HepG2 (cell line): Measurements from ENCODE around the gene CELA2B. TPM values are rescaled to one million over a fixed set of nuclear protein-coding genes. Genes with fewer than 3 reads are reported as not detected.

Experiments
- GFI1 ChIP-seq: sonication (generic); formaldehyde crosslinking; IDR thresholded peaks from 2 replicates; pipeline ENCODE4 v1.5.0; 2020; ENCODE audit warnings: missing genetic modification reagents, mild to moderate bottlenecking, borderline replicate concordance
- HMGXB4 ChIP-seq, 2 experiments: sonication (generic) in 1 of 2; formaldehyde crosslinking in 1 of 2; IDR thresholded peaks; 2 replicates each; pipeline versions ENCODE4 v1.4.0 to v1.6.1; 2018 to 2020; ENCODE audit warnings: missing genetic modification reagents in 2 of 2, borderline replicate concordance in 1 of 2, low read depth in 1 of 2, mild to moderate bottlenecking in 1 of 2, missing biosample characterization in 1 of 2
- JARID2 ChIP-seq: sonication (generic); formaldehyde crosslinking; IDR thresholded peaks from 2 replicates; pipeline ENCODE4 v1.8.1; 2023; ENCODE audit warnings: missing genetic modification reagents, inconsistent platforms; ENCODE audit not compliant: insufficient replicate concordance
- LRRFIP1 ChIP-seq: sonication (generic); formaldehyde crosslinking; conservative IDR thresholded peaks from 2 replicates; pipeline ENCODE4 v1.4.0; 2020; ENCODE audit warnings: missing genetic modification reagents
- MAFG ChIP-seq: sonication (generic); formaldehyde crosslinking; IDR thresholded peaks from 2 replicates; pipeline ENCODE4 v1.5.1; 2020; ENCODE audit warnings: mild to moderate bottlenecking, missing genetic modification reagents
- NR2C2 ChIP-seq: sonication (generic); formaldehyde crosslinking; IDR thresholded peaks from 2 replicates; pipeline ENCODE4 v1.4.0; 2020; ENCODE audit warnings: missing genetic modification reagents, mild to moderate bottlenecking, moderate library complexity, borderline replicate concordance
- NR3C1 ChIP-seq: sonication (generic); formaldehyde crosslinking; IDR thresholded peaks from 2 replicates; pipeline ENCODE4 v1.4.0; 2020; ENCODE audit warnings: missing genetic modification reagents
- RXRA ChIP-seq: sonication (generic); formaldehyde crosslinking; IDR thresholded peaks from 2 replicates; pipeline ENCODE4 v1.5.1; 2020; ENCODE audit warnings: missing genetic modification reagents
- SAP130 ChIP-seq: IDR thresholded peaks from 2 replicates; pipeline ENCODE4 v1.6.1; 2016; ENCODE audit warnings: low read depth
- SMYD3 ChIP-seq: sonication (generic); formaldehyde crosslinking; IDR thresholded peaks from 2 replicates; pipeline ENCODE4 v1.8.1; 2023; ENCODE audit warnings: mild to moderate bottlenecking, missing genetic modification reagents
- TCF7L2 ChIP-seq: IDR thresholded peaks from 2 replicates; pipeline ENCODE4 v1.6.1; 2011; ENCODE audit warnings: mild to moderate bottlenecking, low read depth, low read length, moderate library complexity
- TEAD2 ChIP-seq: sonication (generic); formaldehyde crosslinking; IDR thresholded peaks from 2 replicates; pipeline ENCODE4 v1.9.0; 2021; ENCODE audit warnings: missing genetic modification reagents
- ZMAT3 ChIP-seq: sonication (generic); formaldehyde crosslinking; conservative IDR thresholded peaks from 2 replicates; pipeline ENCODE4 v1.7.0; 2021; ENCODE audit warnings: missing genetic modification reagents
- ZNF160 ChIP-seq: sonication (generic); formaldehyde crosslinking; IDR thresholded peaks from 2 replicates; pipeline ENCODE4 v1.8.0; 2022; ENCODE audit warnings: mild to moderate bottlenecking, inconsistent platforms, missing genetic modification reagents
- ZNF430 ChIP-seq: sonication (generic); formaldehyde crosslinking; IDR thresholded peaks from 2 replicates; pipeline ENCODE4 v1.9.0; 2021; ENCODE audit warnings: mild to moderate bottlenecking, missing genetic modification reagents
- ZNF530 ChIP-seq: sonication (generic); formaldehyde crosslinking; IDR thresholded peaks from 2 replicates; pipeline ENCODE4 v1.5.0; 2020; ENCODE audit warnings: low read depth, mild to moderate bottlenecking, missing genetic modification reagents
- ZNF597 ChIP-seq: sonication (generic); formaldehyde crosslinking; IDR thresholded peaks from 2 replicates; pipeline ENCODE4 v1.5.0; 2020; ENCODE audit warnings: missing genetic modification reagents
- polyA plus RNA-seq, 8 experiments: library from polyadenylated mRNA; depleted of rRNA in 3 of 8; stranded (reverse) in 7 of 8; unstranded in 1 of 8; fragments of >200 nt; fragmentation: Illumina TruSeq in 4 of 8; extraction: Trizol in 4 of 8; gene quantifications; 2 replicates each; pipeline versions ENCODE4 v1.2.1 to v1.2.3, GENCODE V29; 2011 to 2016; ENCODE audit warnings: low read depth in 4 of 8, missing spikeins in 1 of 8, mixed read lengths in 1 of 8; ENCODE audit not compliant: insufficient read depth in 1 of 8
- total RNA-seq, 5 experiments: library from RNA; depleted of rRNA; stranded (reverse); fragments of >200 nt; fragmentation: Illumina TruSeq; extraction: Trizol; gene quantifications; 2 replicates each; pipeline ENCODE4 v1.2.3, GENCODE V29; 2016; ENCODE audit warnings: low read depth in 1 of 5

The CELA2B gene
- total and polyA plus RNA-seq, 2 of the 13 experiments (the other 11 are each of a cell fraction or from before 2014, with no cell fraction given) = not detected

- TF ChIP-seq NR3C1 (CRISPR knock-in tag) (no peak), SMYD3 (CRISPR knock-in tag) (no peak), ZNF430 (no peak), MAFG (no peak), LRRFIP1 (no peak), GFI1 (CRISPR knock-in tag) (no peak), TEAD2 (CRISPR knock-in tag) (no peak), TCF7L2 (no peak), SAP130 (CRISPR knock-in tag) (peak; percentile 70), NR2C2 (CRISPR knock-in tag) (peak; percentile 95), ZMAT3 (CRISPR knock-in tag) (no peak), ZNF530 (CRISPR knock-in tag) (no peak), ZNF597 (CRISPR knock-in tag) (no peak), ZNF160 (CRISPR knock-in tag) (no peak), JARID2 (CRISPR knock-in tag) (no peak), RXRA (CRISPR knock-in tag) (peak; percentile 63; the same call in 1 of the 2 replicates), HMGXB4 (CRISPR knock-in tag; IDR thresholded peaks at IDR 0.05; ENCODE audit: borderline replicate concordance in 1 of 2, low read depth in 1 of 2) (no peak)
These were observed 48.6 kb downstream of the CELA2B start (continued) for GRCh38 chr1:15524283-15525049.
